DLD1 (cell line): ENCODE results near the gene DCLRE1A.

ENCODE experiments used
- in situ Hi-C: cut with HindIII; loops from 2 replicates; pipeline ENCODE4 v1.10.0; 2017; ENCODE audit warnings: low sequenced_read_pairs

The DCLRE1A gene

DNA sequence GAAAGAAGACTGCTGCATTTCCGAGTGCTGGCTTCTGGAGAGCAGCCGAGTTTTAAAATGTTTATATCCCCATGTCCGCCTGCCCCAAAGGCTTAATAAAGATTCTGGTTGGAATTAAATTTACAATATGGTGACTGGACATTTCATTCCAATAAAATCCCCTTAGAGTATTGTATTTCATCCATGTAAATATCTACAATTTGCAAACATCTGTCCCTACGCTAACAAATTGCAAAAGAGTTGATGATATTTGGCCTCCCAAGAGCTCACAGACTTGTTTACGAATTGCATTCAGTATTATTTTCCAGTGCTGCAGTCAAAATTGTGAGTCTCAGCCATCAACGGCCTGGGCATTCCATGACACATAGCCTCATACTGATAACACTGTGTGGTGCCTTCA lies 52.3 kb downstream of the DCLRE1A start:
- in situ Hi-C loops: no loop called here

DNA sequence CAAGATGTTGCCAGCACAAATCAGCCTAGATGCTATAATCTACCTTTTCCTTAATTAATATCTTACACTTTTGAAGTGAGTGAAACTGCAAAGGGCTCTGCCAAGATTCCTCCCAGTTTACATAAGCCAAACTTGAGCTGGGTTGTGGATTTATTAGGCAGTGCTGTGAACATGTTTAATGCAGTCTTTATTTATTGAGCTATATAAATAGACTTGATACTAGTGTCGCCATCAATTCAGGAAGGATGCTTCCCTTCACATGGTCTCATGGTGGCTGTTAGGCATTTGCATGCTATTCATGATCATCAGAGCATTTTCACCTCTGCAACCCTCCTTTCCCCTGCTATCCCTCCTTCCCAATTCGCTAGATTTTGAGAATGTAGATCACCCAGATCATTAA lies 62.2 kb downstream of the DCLRE1A start:
- in situ Hi-C loops: no loop called here

DNA sequence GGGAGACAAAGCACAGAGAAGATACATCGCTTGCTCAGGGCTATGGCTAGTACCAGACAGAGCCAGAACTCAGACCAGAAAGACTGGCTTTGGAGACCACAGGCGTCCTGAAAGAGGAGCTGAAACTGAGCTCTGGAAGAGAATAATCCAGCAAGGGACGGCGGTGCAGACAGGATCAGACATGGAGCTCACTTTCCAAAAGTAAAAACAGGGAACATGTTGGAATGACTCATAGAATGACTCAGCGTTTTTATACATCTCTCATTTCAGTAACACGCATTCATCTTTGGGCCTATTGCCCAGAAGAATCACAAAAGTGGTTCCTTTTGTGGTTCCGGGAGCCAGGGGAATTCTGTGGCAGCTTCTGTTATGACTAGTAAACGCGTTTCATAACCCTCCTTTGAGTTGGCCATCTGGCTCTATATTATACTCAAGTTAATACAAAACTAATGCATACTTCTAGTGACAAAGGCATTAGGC lies 65.2 kb downstream of the DCLRE1A start:
- in situ Hi-C loops: no loop called here
